ENCODE data around the gene EGFR. TPM values are rescaled to one million over a fixed set of nuclear protein-coding genes. Genes with fewer than 3 reads are reported as not detected.

Gene EGFR
- total RNA-seq, 1 donor from 2014 or later: 5.0 TPM

DNA sequence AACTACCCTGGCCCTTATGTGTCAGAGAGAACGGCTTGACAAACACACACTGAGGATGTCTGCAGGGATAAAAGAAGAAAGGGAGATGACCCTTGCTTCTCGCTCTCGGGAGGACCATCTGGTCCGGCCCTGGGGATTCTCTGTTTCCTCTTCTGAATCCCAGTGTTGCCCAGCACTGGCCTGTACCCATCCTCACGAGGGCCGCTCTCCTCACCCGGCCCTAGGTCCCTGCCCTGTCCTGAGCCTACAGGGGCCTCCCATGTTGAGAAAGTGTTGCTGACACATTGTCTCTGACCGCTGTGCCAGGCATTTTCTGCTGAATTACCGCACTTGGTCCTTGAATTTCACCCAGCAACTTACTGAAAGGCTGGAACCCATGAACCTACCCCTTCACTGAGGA lies 174.4 kb downstream of the EGFR start:
- TF ChIP-seq, protein P1, sequence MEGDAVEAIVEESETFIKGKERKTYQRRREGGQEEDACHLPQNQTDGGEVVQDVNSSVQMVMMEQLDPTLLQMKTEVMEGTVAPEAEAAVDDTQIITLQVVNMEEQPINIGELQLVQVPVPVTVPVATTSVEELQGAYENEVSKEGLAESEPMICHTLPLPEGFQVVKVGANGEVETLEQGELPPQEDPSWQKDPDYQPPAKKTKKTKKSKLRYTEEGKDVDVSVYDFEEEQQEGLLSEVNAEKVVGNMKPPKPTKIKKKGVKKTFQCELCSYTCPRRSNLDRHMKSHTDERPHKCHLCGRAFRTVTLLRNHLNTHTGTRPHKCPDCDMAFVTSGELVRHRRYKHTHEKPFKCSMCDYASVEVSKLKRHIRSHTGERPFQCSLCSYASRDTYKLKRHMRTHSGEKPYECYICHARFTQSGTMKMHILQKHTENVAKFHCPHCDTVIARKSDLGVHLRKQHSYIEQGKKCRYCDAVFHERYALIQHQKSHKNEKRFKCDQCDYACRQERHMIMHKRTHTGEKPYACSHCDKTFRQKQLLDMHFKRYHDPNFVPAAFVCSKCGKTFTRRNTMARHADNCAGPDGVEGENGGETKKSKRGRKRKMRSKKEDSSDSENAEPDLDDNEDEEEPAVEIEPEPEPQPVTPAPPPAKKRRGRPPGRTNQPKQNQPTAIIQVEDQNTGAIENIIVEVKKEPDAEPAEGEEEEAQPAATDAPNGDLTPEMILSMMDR (IDR thresholded peaks at IDR 0.05; ENCODE audit: unreplicated experiment): no peak
- H3K4me1 Mint-ChIP-seq (ENCODE audit: unreplicated experiment): peaks cover 11% of the 10 kb centered on the region
- no peak for DNase-seq (ENCODE audit: low spot score)
- no peaks in the 10 kb centered on the region for H3K27me3 Mint-ChIP-seq (ENCODE audit: unreplicated experiment)
- no peak overlapping the region for H3K27ac Mint-ChIP-seq (ENCODE audit: unreplicated experiment)
- no peak overlapping the region for H3K4me3 Mint-ChIP-seq (ENCODE audit: unreplicated experiment)
- H3K9me3 Mint-ChIP-seq (ENCODE audit: unreplicated experiment): no peaks in the 10 kb centered on the region
- H3K36me3 Mint-ChIP-seq (ENCODE audit: low read depth, unreplicated experiment): no peaks in the 10 kb centered on the region

- H3K9me3 Mint-ChIP-seq (ENCODE audit: unreplicated experiment): no peaks in the 10 kb centered on the region
- peaks cover 3% of the 10 kb centered on the region for H3K4me1 Mint-ChIP-seq (ENCODE audit: unreplicated experiment)
- no peaks in the 10 kb centered on the region for H3K36me3 Mint-ChIP-seq (ENCODE audit: low read depth, unreplicated experiment)
- no peak overlapping the region for H3K4me3 Mint-ChIP-seq (ENCODE audit: unreplicated experiment)
- no peak for DNase-seq (ENCODE audit: low spot score)
- TF ChIP-seq, protein P1 (IDR thresholded peaks at IDR 0.05; ENCODE audit: unreplicated experiment): no peak
- H3K27ac Mint-ChIP-seq (ENCODE audit: unreplicated experiment): no peak overlapping the region
- H3K27me3 Mint-ChIP-seq (ENCODE audit: unreplicated experiment): no peaks in the 10 kb centered on the region
Observed at GRCh38 chr7:55194522-55194921, 175.7 kb downstream of the EGFR start.

GRCh38 chr7:55198634-55199392 lies 180.0 kb downstream of the EGFR start:
- H3K27me3 Mint-ChIP-seq (ENCODE audit: unreplicated experiment): no peaks in the 10 kb centered on the region
- H3K4me3 Mint-ChIP-seq (ENCODE audit: unreplicated experiment): no peak overlapping the region
- TF ChIP-seq, protein P1 (IDR thresholded peaks at IDR 0.05; ENCODE audit: unreplicated experiment): no peak

GRCh38 chr7:55199418-55199817 lies 180.6 kb downstream of the EGFR start:
- TF ChIP-seq, protein P1 (IDR thresholded peaks at IDR 0.05; ENCODE audit: unreplicated experiment): no peak
- H3K36me3 Mint-ChIP-seq (ENCODE audit: low read depth, unreplicated experiment): no peaks in the 10 kb centered on the region
- DNase-seq (ENCODE audit: low spot score): no peak
- no peaks in the 10 kb centered on the region for H3K4me1 Mint-ChIP-seq (ENCODE audit: unreplicated experiment)
- no peaks in the 10 kb centered on the region for H3K9me3 Mint-ChIP-seq (ENCODE audit: unreplicated experiment)
- H3K27ac Mint-ChIP-seq (ENCODE audit: unreplicated experiment): no peak overlapping the region
- H3K27me3 Mint-ChIP-seq (ENCODE audit: unreplicated experiment): no peaks in the 10 kb centered on the region
- H3K4me3 Mint-ChIP-seq (ENCODE audit: unreplicated experiment): no peak overlapping the region

More at GRCh38 chr7:55198634-55199392, 180.0 kb downstream of the EGFR start:
- DNase-seq (ENCODE audit: low spot score): no peak
- Mint-ChIP-seq H3K4me1 (ENCODE audit: unreplicated experiment) (no peaks in the 10 kb centered on the region), H3K36me3 (ENCODE audit: low read depth, unreplicated experiment) (no peaks in the 10 kb centered on the region), H3K27ac (ENCODE audit: unreplicated experiment) (no peak overlapping the region), H3K9me3 (ENCODE audit: unreplicated experiment) (no peaks in the 10 kb centered on the region)

- Mint-ChIP-seq H3K36me3 (ENCODE audit: low read depth, unreplicated experiment) (no peaks in the 10 kb centered on the region), H3K9me3 (ENCODE audit: unreplicated experiment) (no peaks in the 10 kb centered on the region), H3K4me3 (ENCODE audit: unreplicated experiment) (no peak overlapping the region), H3K27me3 (ENCODE audit: unreplicated experiment) (no peaks in the 10 kb centered on the region), H3K4me1 (ENCODE audit: unreplicated experiment) (no peaks in the 10 kb centered on the region), H3K27ac (ENCODE audit: unreplicated experiment) (no peak overlapping the region)
- no peak for DNase-seq (ENCODE audit: low spot score)
- TF ChIP-seq, protein P1 (IDR thresholded peaks at IDR 0.05; ENCODE audit: unreplicated experiment): no peak
Observed at GRCh38 chr7:55200441-55200840, 181.6 kb downstream of the EGFR start.
